ENCODE measurements around the gene LRRC4C.

GRCh38 chr11:40118780-40119179, 1340.7 kb downstream of the LRRC4C start:
- TF ChIP-seq, protein P1, sequence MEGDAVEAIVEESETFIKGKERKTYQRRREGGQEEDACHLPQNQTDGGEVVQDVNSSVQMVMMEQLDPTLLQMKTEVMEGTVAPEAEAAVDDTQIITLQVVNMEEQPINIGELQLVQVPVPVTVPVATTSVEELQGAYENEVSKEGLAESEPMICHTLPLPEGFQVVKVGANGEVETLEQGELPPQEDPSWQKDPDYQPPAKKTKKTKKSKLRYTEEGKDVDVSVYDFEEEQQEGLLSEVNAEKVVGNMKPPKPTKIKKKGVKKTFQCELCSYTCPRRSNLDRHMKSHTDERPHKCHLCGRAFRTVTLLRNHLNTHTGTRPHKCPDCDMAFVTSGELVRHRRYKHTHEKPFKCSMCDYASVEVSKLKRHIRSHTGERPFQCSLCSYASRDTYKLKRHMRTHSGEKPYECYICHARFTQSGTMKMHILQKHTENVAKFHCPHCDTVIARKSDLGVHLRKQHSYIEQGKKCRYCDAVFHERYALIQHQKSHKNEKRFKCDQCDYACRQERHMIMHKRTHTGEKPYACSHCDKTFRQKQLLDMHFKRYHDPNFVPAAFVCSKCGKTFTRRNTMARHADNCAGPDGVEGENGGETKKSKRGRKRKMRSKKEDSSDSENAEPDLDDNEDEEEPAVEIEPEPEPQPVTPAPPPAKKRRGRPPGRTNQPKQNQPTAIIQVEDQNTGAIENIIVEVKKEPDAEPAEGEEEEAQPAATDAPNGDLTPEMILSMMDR (IDR thresholded peaks at IDR 0.05; ENCODE audit: poor library complexity, severe bottlenecking) = no peak
- TF ChIP-seq REST (IDR thresholded peaks at IDR 0.05; ENCODE audit: borderline replicate concordance) (no peak), POLR2AphosphoS5 (IDR thresholded peaks at IDR 0.05) (no peak), EZH2 (IDR thresholded peaks at IDR 0.05; ENCODE audit: borderline replicate concordance, insufficient read depth, low read length, poor library complexity, severe bottlenecking) (no peak), EP300 (conservative IDR thresholded peaks at IDR 0.05; ENCODE audit: poor library complexity, severe bottlenecking) (no peak), RAD21 (conservative IDR thresholded peaks at IDR 0.05) (no peak), TAF1 (IDR thresholded peaks at IDR 0.05; ENCODE audit: low read depth) (no peak), MXI1 (conservative IDR thresholded peaks at IDR 0.05; ENCODE audit: poor library complexity, severe bottlenecking) (no peak), SMC3 (conservative IDR thresholded peaks at IDR 0.05; ENCODE audit: poor library complexity) (no peak)

Data from neural cell (in vitro differentiated cells).